T-helper 2 cell treated with Interferon-gamma antibody and Interleukin-4, amounts not matched to agents 100 ng/mL and 5 ng/mL, for 36 hours (primary cell): ENCODE results near the gene CHD9. TPM values are rescaled to one million over a fixed set of nuclear protein-coding genes. Genes with fewer than 3 reads are reported as not detected.
"Not testable (repeated sequence)": the region's sequence is repeated elsewhere in the genome, so short reads cannot be mapped to it uniquely, and the experiment has no call there.

Experiments used
- intact Hi-C: fragments of 100-400 bp; cut with micrococcal nuclease; formaldehyde crosslinking; loops from one replicate; pipeline ENCODE4 v1.15.1; 2023
- total RNA-seq: library from RNA; stranded (reverse); gene quantifications from 2 replicates; pipeline ENCODE4 v1.2.3, GENCODE V29; 2022

The CHD9 gene
- total RNA-seq, 1 donor from 2014 or later, result 25.6 TPM

- intact Hi-C loops, result no loop called here
Measured at GRCh38 chr16:53258809-53259208, 204.0 kb downstream of the CHD9 start.

- intact Hi-C loops, result no loop called here
Measured at GRCh38 chr16:53261276-53261675, 206.5 kb downstream of the CHD9 start.

- intact Hi-C loops, result no loop called here
Measured at GRCh38 chr16:53262645-53263044, 207.9 kb downstream of the CHD9 start.

DNA sequence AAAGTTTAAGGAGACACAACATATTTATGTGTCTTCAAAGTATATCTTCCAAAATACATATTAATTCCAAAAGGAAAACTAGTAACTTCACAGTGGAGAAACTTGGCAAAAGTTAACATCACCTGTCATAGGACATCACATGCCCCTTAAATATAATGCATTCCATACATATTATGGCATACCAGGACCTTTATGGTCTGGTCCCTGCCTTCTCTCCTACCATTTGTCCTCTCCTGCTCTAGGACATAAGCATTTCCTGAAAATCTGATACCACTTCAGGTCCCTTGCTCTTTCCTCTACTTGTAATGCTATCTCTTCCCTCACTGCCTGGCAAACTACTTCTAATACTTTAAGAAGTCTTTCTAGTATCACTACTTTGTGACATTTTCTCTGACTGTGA, 211.4 kb downstream of the CHD9 start:
- intact Hi-C loops, result no loop called here

GRCh38 chr16:53278498-53278897, 223.7 kb downstream of the CHD9 start:
- intact Hi-C loops, result not testable (repeated sequence)

DNA sequence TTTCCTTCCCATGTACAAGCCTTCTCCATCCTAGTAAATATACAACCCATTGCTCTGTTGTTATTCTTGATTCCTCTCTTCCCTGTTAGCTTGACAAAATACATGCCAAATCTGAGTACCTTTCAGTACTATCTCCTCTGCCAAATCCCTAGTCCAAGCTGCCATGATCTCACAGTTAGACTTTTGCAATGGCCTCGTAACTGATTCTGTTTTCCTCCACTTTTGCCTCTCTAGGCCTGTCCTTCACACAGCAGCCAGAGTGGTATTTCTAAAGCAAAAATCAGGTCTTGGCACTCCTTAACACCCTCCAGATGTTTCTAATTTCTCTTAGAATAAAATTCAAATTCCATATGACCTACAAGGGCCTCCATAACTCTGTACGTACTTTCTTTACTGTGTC, 226.5 kb downstream of the CHD9 start:
- intact Hi-C loops, result loop anchor here (5.0 kb wide), 1 partner anchor 1089 kb away; no protein-coding TSS in a partner anchor

DNA sequence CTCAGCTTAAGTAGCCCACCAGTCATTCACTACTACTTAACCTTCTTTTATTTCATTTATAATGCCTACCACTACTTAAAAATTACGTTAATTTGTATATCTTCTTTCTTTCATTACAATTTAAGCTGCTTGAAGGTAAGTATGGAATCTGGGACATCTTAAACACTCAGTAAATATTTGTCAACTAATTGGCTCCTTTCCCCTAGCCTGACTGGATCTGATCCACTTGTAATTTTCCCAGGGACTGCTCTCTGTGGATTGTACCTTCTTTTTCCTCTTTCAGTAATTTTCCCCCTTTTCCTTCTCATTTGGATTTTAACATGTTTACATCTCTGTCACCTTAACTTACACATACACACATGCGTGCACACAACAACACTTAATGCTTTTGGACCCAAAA, 227.1 kb downstream of the CHD9 start:
- intact Hi-C loops, result loop anchor here (5.0 kb wide), 1 partner anchor 1090 kb away; no protein-coding TSS in a partner anchor

- intact Hi-C loops, result loop anchor here (5.0 kb wide), 1 partner anchor 1090 kb away; no protein-coding TSS in a partner anchor
Measured at GRCh38 chr16:53282328-53282727, 227.5 kb downstream of the CHD9 start.

- intact Hi-C loops, result loop anchor here (1.0 to 5.0 kb wide), 2 partner anchors 228 to 1091 kb away; no protein-coding TSS in a partner anchor
Measured at GRCh38 chr16:53282975-53283946, 228.5 kb downstream of the CHD9 start.

DNA sequence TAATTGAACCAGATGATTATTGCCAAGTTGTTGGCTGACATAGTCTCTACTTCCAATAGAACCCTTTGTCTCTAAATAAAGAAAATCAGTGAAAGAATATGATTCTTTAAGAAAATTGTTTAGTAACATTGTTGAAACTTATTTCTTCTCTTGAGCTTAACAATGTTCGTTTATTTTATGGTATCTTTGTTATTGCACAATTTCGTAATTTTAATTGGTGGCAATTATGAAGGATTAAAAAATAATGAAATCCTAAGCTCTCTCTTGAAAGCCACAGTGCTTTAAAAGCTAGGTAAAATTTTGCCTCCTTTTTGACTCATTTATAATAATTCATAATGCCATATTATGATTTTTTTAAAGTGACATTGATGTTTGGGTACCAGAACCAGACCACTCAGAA, 230.4 kb downstream of the CHD9 start:
- intact Hi-C loops, result no loop called here

DNA sequence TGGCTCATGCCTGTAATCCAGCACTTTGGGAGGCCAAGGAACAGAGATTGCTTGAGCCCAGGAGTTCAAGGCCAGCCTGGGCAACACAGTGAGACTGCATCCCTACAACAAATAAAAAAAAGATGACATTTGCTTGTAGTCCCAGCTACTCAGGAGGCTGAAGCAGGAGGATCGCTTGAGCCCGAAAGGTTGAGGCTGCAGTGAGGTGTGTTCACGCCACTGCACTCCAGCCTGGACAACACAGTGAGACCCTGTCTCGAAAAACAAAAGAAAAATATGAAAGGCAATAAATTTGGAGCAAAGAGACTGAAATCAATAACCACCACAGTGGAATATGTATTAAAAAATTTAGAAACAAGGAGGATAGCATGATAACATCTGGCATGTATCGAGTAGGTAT, 235.7 kb downstream of the CHD9 start:
- intact Hi-C loops, result no loop called here

DNA sequence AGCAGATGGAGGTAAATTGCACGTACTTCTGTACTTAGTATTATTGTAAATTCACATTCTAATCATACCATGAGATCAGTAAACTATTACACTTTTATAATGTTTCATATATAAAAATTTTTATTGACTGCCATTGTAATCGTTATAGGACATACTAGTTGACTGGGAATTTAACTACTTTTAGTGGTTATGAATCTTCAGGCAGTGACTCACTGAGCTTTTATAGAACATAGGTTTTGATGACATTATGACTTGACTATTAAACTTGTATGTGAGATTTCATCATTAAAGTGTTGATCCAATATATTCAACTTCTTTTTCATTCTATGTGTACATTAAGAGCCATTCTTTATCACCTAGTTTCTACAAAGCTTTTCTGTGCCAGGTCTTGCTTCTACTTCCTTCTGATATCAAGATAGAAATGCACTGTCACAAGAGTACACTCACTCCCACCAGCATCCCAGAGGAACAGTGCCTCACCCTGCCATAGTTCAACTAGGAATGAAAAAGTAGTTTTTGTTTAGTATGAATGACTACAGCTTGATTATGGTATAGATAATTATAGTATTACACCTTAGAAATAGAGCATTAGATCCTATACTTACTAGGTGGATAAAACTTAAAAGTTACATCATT, 237.1 kb downstream of the CHD9 start:
- intact Hi-C loops, result no loop called here

DNA sequence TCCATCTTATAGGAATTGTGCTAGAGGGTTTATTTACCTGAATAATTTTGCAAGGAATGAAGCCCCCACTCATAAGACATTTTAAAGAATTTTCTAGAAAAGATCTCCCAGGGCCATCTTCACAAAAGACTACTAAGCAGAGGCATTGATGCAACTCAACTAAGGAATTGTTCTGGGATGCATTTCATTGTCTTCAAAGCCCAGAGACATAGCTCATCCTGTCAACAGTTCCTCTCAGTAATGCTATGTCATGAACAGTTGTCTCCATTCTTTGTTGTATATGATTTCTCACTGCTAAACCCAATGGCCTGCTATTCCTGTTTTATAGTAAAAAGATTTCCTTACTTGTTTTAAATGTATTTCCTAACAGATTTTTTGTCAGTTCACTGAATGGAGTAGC, 242.7 kb downstream of the CHD9 start:
- intact Hi-C loops, result no loop called here

GRCh38 chr16:53304334-53304733, 249.5 kb downstream of the CHD9 start:
- intact Hi-C loops, result no loop called here

- intact Hi-C loops, result no loop called here
Measured at GRCh38 chr16:53305743-53306142, 251.0 kb downstream of the CHD9 start.

- intact Hi-C loops, result no loop called here
Measured at GRCh38 chr16:53309457-53309856, 254.7 kb downstream of the CHD9 start.

DNA sequence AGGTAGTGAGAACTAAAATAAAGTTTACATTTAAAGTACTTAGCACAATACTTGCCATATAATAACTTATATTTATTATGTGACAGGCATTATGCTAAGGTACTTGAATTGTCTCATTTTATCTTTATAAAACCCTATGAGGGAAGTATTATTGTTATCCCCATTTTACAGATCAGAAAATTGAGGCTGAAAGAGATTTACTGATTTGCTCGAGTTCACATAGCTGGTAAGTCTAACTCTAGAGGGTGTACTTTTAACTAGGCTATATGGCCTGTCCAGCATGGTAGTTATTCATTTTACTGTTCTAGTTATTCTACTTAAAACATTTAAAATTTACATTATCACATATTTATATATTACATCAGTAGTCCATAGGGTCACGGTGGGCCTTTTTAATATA, 266.2 kb downstream of the CHD9 start:
- intact Hi-C loops, result no loop called here

DNA sequence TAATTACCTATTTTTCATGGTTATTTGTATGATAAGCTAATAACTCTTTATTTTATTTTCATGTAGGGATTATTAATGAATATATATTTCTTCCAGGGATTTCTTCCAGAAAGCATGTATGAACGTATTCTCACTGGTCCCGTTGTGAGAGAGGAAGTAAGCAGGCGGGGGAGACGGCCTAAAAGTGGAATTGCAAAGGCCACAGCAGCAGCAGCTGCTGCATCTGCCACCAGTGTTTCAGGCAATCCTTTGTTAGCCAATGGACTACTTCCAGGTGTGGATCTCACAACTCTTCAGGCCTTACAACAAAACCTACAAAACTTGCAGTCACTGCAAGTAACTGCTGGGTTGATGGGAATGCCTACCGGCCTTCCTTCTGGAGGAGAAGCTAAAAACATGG, 269.1 kb downstream of the CHD9 start:
- intact Hi-C loops, result no loop called here

GRCh38 chr16:53330991-53331390, 276.2 kb downstream of the CHD9 start:
- intact Hi-C loops, result not testable (repeated sequence)

DNA sequence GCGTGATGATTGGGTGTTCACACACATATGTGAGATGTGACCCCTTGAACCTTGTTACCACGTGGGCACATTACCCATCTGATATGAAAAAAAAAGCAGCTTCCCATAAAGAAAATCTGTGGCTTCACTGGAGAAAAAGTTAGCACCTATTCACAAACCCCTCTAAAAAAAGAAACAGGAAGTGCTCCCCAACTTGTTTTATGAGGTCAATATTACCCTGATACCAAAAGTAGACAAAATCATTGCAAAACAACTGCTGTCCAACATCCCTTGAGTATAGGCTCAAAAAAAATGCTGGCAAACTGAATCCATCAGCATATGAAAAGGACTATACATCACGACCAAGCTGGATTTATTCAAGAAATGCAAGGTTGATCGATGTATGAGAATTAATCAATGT, 279.8 kb downstream of the CHD9 start:
- intact Hi-C loops, result no loop called here

DNA sequence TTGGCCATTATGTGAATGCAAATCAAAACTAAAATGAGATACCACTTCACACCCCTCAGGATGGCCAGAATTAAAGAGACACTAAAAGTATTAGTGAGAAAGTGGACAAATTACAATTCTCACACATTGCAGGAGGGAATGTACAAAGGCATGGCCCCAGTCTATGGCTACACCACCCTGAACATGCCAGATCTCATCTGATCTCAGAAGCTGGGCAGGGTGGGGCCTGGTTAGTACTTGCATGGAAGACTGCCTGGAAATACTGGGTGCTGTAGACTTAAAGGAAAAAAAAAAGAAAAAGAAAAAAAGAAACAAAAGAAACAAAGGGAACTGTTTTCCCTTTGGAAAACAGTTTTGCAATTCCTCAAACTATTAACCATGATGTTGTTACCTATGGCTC, 282.5 kb downstream of the CHD9 start:
- intact Hi-C loops, result no loop called here

GRCh38 chr16:53341792-53342191, 287.0 kb downstream of the CHD9 start:
- intact Hi-C loops, result no loop called here
